Right kidney (tissue), 1 donor: Measurements from ENCODE around the gene PPM1E.
"Not testable (repeated sequence)": the region's sequence is repeated elsewhere in the genome, so short reads cannot be mapped to it uniquely, and the experiment has no call there.

Experiments used
- DNase-seq: peaks from one replicate; pipeline ENCODE4 v3.0.0-alpha.2; 2016

The PPM1E gene

GRCh38 chr17:58840820-58841612 is 85.4 kb downstream of the PPM1E start:
- no peak for DNase-seq

GRCh38 chr17:58846413-58846812 is 90.8 kb downstream of the PPM1E start:
- not testable (repeated sequence) for DNase-seq

GRCh38 chr17:58850106-58850505 is 94.5 kb downstream of the PPM1E start:
- not testable (repeated sequence) for DNase-seq

- DNase-seq, result no peak
Measured at GRCh38 chr17:58865301-58865700, 109.6 kb downstream of the PPM1E start.

- no peak for DNase-seq
Measured at GRCh38 chr17:58870747-58871146, 115.1 kb downstream of the PPM1E start.

- DNase-seq, result no peak
Measured at GRCh38 chr17:58873926-58874325, 118.3 kb downstream of the PPM1E start.

- DNase-seq, result no peak
Measured at GRCh38 chr17:58875261-58875660, 119.6 kb downstream of the PPM1E start.

- DNase-seq, result no peak
Measured at GRCh38 chr17:58884161-58884560, 128.5 kb downstream of the PPM1E start.

- no peak for DNase-seq
Measured at GRCh38 chr17:58886514-58886913, 130.9 kb downstream of the PPM1E start.

GRCh38 chr17:58889928-58890327 is 134.3 kb downstream of the PPM1E start:
- DNase-seq, result no peak

- DNase-seq, result no peak
Measured at GRCh38 chr17:58899191-58899590, 143.5 kb downstream of the PPM1E start.

- no peak for DNase-seq
Measured at GRCh38 chr17:58902322-58902721, 146.7 kb downstream of the PPM1E start.

- DNase-seq, result no peak
Measured at GRCh38 chr17:58911741-58912343, 156.2 kb downstream of the PPM1E start.

- no peak for DNase-seq
Measured at GRCh38 chr17:58913552-58913951, 157.9 kb downstream of the PPM1E start.

- no peak for DNase-seq
Measured at GRCh38 chr17:58913971-58914769, 158.5 kb downstream of the PPM1E start.

- DNase-seq, result no peak
Measured at GRCh38 chr17:58917228-58917627, 161.6 kb downstream of the PPM1E start.

GRCh38 chr17:58918072-58918471 is 162.4 kb downstream of the PPM1E start:
- DNase-seq, result no peak

- no peak for DNase-seq
Measured at GRCh38 chr17:58918884-58919283, 163.2 kb downstream of the PPM1E start.

GRCh38 chr17:58920773-58921172 is 165.1 kb downstream of the PPM1E start:
- no peak for DNase-seq

GRCh38 chr17:58932956-58933355 is 177.3 kb downstream of the PPM1E start:
- no peak for DNase-seq

GRCh38 chr17:58936295-58936694 is 180.6 kb downstream of the PPM1E start:
- no peak for DNase-seq

- no peak for DNase-seq
Measured at GRCh38 chr17:58944166-58944565, 188.5 kb downstream of the PPM1E start.

- DNase-seq, result no peak
Measured at GRCh38 chr17:58947411-58947810, 191.8 kb downstream of the PPM1E start.
